Embryonic facial prominence (tissue), 1 donor: ENCODE data around the gene FOXC2.

ENCODE experiments used
- DNase-seq: peaks from one replicate; pipeline ENCODE4 v3.0.0-alpha.2; 2016; ENCODE audit errors: extremely low spot score

FOXC2 gene

GRCh38 chr16:86614699-86615098, 48.1 kb downstream of the FOXC2 start:
- no peak for DNase-seq

GRCh38 chr16:86616906-86617305, 50.3 kb downstream of the FOXC2 start:
- DNase-seq: no peak

GRCh38 chr16:86618431-86619238, 52.0 kb downstream of the FOXC2 start:
- DNase-seq: no peak
